HG03103 (cell line): ENCODE data around the gene DUOXA2.

ENCODE experiments used
- ATAC-seq: cut with Tn5 transposase; IDR thresholded peaks from one replicate; pipeline ENCODE4 v1.9.1; 2021; ENCODE audit warnings: low read depth; ENCODE audit not compliant: unreplicated experiment

Gene DUOXA2

DNA sequence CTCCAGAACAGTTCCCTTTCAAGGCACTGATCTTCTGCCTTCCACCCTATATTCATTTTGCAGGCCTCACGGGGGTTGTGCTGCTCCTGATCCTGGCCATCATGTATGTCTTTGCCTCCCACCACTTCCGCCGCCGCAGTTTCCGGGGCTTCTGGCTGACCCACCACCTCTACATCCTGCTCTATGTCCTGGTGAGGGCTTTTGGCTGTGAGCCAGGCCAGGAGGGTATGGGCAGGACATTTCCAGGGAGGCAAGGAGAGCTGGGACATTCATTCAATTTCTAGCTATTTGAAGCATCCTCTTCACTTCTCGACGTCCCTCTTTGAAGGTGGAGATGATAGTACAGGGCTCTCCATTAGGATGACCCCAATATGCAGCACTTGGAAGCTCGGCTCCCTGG lies 41.6 kb downstream of the DUOXA2 start:
- no peak for ATAC-seq

DNA sequence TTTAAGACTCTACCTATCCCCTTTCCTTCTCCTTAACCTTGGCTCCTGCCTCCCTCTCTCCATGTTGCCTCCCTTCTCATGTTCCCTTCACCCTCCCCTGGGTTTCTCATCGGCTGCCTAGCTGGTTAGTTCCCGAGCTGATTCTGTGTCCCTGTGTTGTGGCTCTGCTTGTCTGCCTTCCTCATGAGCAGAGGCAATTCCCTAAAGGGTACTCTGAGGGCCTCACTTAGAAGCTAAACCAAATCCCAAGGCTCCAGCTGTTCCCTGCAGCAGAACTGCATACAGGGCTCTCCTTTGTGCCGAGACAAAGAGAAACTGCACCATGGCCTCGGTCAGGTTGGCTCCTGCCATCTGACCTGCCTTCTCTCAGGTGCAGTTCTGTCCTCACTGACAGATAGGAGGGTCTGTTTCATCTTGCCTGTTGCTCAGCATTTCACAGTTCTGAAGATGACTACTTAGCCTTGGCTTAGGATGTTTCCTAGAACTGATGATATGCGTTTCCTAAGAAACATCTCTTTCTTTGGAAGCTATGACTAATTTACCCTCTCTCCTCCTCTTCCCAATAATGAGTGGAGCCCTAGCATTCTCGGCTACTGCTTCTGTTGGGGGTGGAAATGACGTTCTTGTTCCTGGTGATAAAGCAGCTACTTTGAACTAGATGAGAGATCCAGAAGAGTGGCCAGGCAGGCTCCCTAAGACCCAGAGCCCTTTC lies 42.8 kb downstream of the DUOXA2 start:
- ATAC-seq, result no peak

DNA sequence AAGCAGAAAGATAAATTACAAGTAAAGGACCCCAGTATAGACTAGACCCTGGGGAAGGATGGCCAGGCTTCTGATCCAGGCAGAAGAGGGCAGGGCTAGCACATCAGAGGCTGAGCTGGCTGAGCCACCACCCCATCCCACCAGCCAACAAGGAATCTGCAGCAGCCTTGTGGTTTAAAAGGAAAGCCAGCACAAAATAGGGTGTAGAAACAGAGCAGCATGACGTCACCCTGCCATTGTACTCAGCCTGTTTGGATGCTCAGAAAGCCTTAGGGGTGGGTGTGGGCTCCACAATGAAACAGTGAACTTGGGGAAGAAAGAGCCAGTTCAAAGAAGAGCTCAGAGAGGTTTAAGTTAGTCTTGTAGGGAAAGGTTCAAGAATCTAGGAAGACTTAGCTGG lies 43.8 kb downstream of the DUOXA2 start:
- no peak for ATAC-seq

DNA sequence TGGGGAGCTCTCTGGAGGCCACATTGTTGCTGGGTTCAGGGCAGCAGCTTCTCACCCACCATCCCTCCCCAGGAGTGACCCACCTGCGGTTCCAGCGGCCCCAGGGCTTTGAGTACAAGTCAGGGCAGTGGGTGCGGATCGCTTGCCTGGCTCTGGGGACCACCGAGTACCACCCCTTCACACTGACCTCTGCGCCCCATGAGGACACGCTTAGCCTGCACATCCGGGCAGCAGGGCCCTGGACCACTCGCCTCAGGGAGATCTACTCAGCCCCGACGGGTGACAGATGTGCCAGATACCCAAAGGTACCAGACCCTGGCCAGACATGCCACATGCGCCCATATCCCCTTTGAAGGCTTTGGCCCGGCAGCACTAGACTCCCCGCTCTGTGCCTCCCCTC lies 47.5 kb downstream of the DUOXA2 start:
- no peak for ATAC-seq

DNA sequence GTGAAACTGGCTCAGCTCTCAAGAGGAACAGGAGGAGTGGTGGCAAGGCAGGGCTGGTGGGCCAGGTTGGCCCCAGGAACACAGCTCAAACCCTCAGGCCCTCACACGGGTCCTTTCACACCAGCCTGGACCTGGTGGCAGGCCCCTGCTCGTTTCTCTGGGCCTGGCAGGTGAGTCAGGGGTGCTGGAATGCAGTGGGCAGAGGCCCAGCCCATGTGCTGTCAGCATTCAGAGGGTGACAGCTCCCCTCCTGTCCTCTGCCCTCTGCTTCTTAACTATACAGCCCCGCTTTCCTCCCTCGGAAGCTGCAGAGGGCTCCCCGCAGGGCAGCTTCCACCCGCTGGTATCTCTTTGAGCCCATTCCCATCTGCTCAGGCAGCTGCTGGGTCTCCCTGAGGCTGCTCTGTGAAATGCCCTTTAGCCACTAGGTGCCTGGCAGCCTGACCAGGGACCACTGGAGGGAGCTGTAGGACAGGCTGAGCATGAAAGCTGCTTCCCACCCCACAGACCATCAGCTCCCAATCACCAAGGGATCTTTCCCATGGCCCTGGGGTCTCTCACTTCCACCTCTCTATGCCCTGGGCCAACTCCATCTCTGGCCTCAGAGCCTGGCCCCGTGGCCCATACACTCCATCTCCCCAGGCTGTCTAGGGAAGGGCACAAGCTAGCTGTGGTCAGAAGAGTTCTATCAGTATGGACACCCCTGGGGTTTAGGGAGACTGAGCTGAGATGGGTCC lies 48.8 kb downstream of the DUOXA2 start:
- no peak for ATAC-seq

DNA sequence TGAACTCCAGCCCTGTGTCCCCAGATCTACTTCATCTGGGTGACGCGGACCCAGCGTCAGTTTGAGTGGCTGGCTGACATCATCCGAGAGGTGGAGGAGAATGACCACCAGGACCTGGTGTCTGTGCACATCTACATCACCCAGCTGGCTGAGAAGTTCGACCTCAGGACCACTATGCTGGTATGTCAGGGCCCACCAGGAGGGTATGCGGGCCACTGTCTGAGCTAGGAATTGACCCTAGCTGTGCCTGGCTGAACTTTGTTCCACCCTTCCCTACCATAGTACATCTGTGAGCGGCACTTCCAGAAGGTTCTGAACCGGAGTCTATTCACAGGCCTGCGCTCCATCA lies 49.4 kb downstream of the DUOXA2 start:
- no peak for ATAC-seq

DNA sequence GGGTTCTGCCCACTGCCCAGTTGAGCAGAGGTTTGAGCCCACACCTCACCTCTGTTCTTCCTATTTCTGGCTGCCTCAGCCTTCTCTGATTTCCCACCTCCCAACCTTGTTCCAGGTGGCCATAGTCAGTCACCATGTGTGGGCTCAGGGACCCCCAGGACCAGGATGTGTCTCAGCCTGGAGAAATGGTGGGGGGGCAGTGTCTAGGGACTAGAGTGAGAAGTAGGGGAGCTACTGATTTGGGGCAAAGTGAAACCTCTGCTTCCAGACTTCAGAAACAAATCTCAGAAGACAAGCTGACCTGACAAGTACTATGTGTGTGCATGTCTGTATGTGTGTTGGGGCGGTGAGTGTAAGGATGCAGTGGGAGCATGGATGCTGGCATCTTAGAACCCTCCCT lies 50.8 kb downstream of the DUOXA2 start:
- no peak for ATAC-seq

DNA sequence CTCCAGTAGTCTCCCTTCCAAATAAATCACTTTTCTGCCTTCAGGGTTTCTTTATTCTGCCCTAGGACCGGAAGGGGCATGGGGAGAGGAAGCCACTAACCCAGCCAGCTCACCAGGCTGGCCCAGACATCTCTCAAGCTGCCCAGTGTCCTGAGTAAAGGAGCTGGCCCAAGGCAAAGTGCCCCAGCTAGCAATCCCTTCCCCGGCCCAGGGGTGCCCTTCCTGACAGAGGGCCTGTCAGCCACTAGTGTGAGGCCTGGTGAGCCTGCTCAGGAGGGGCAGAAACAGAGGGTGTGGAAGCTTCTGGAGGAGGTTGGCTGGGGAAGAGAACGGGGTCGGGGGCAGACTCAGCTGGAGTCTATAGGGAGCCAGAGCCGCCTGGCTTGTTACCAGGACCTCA lies 51.4 kb downstream of the DUOXA2 start:
- ATAC-seq, result no peak

DNA sequence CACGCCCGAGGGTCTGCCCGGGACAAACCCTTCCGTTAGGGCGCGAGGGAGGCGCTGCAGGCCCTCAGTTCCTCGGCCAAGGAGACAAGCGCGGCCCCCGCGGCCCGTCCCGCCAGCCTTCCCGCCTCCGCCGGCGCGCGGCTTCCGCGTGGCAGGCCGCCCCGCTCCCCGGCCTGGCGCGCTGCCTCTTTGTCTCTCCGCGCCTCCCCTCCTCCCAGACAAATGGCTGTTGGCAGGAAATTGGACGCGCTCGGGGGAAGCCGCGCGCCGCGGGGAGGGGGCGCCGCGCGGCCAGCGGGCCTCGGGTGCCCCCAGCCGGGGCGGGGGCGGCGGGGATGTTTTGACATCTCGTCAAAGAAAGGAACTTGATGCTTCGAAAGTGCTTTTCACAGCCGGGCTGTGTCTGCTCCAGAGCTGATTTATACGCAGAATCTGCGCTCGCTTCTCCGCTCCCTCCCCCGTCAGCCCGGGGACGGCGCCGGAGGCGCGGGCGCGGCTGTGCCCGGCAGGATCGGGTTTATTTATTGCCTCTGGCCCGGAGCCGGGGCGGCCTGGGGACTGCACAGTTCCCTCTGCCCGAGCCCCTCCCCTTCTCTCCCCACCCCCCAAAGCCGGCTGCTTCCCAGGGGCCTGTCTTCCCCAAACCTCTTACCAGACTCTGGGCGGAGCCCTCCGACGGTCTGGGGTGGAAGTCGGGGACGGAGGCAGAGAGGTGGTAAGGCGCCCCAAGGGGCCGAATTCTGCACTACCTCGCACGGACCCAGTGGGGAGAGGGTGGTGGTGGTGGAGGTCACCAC lies 52.9 kb downstream of the DUOXA2 start:
- ATAC-seq, result peak; percentile 89

DNA sequence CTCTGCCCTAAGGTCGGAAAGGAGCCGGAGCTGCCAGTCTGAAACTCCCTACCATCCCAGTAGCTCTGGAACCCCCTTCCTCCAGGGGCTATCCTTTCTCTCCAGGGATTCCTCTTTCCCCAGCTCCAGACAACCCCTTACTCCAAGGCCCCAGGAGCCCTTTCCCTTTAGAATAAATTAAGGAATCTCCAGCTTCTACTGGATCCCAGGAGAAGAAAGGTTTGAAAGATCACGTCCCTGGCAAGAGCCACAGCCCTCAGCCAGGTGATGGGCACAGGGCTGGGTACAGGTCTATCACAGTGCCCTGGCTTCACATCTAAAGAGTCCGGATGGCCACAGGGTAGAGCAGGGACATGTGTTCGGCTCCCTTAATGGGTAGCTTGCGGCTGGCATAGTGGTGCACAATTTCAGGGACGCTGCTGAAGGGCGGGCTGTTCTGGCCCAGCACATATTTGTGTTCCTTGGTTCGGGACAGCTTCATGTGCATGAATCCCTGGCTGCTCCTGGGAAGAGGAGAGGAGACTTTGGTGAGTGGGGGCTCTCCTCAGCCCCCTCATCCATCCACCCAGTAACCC lies 53.6 kb downstream of the DUOXA2 start:
- ATAC-seq, result no peak
